Astrocyte of the spinal cord (primary cell): ENCODE data around the gene CTSZ.

Source experiments
- DNase-seq: peaks from one replicate; pipeline ENCODE4 v3.0.0; 2011; ENCODE audit warnings: low read depth, low spot score
- H3K4me3 ChIP-seq: 2 replicates; pipeline ENCODE4 v1.5.1; 2011; ENCODE audit warnings: low read depth, mild to moderate bottlenecking, low read length, moderate library complexity
- CTCF ChIP-seq: IDR thresholded peaks from 2 replicates; pipeline ENCODE4 v1.5.1; 2012; ENCODE audit warnings: low read depth, mild to moderate bottlenecking, low read length, inconsistent platforms
- in situ Hi-C: cut with HindIII; loops from 2 replicates; pipeline ENCODE4 v1.10.0; 2017; ENCODE audit warnings: low sequenced_read_pairs

The CTSZ gene

GRCh38 chr20:59040667-59041066 is 33.6 kb upstream of the CTSZ start:
- in situ Hi-C loops, result no loop called here
- no peak for DNase-seq
- TF ChIP-seq CTCF, result no peak
- no peak overlapping the region for H3K4me3 ChIP-seq

- TF ChIP-seq CTCF, result no peak
- in situ Hi-C loops, result no loop called here
- no peak overlapping the region for H3K4me3 ChIP-seq
- DNase-seq, result no peak
These were observed 32.2 kb upstream of the CTSZ start for GRCh38 chr20:59039233-59039632.

GRCh38 chr20:59037386-59037785 is 30.3 kb upstream of the CTSZ start:
- no peak for DNase-seq
- H3K4me3 ChIP-seq, result no peak overlapping the region
- no peak for TF ChIP-seq CTCF
- in situ Hi-C loops, result no loop called here

GRCh38 chr20:59035381-59035780 is 28.3 kb upstream of the CTSZ start:
- no peak overlapping the region for H3K4me3 ChIP-seq
- no peak for DNase-seq
- TF ChIP-seq CTCF, result no peak
- in situ Hi-C loops, result no loop called here

- in situ Hi-C loops, result no loop called here
- no peak overlapping the region for H3K4me3 ChIP-seq
- TF ChIP-seq CTCF, result no peak
- no peak for DNase-seq
These were observed 26.6 kb upstream of the CTSZ start for GRCh38 chr20:59033616-59034165.

- no peak for TF ChIP-seq CTCF
- in situ Hi-C loops, result no loop called here
- peak overlapping the region; percentile 61 for H3K4me3 ChIP-seq
- DNase-seq, result no peak
These were observed 26.0 kb upstream of the CTSZ start for GRCh38 chr20:59033093-59033492.

- no peak for TF ChIP-seq CTCF
- no peak for DNase-seq
- in situ Hi-C loops, result no loop called here
- peak overlapping the region; percentile 61 for H3K4me3 ChIP-seq
These were observed 25.6 kb upstream of the CTSZ start for GRCh38 chr20:59032713-59033059.
